NCI-H345 treated with DMSO at 0.1 percent for 48 hours (cell line): ENCODE results near the gene RGS19.
A peak's percentile ranks its signal among the peaks of the same experiment; 100 is the strongest.
"Not testable (repeated sequence)": the region's sequence is repeated elsewhere in the genome, so short reads cannot be mapped to it uniquely, and the experiment has no call there.

Experiments
- DNase-seq: peaks from one replicate; lab custom pipeline; 2025; ENCODE audit not compliant: unreplicated experiment; lab: John Stamatoyannopoulos, UW

Gene RGS19

GRCh38 chr20:64095455-64095854 lies 16.1 kb upstream of the RGS19 start:
- no peak for DNase-seq

- no peak for DNase-seq
These were observed 13.7 kb upstream of the RGS19 start for GRCh38 chr20:64093013-64093503.

- DNase-seq: no peak
These were observed 13.1 kb upstream of the RGS19 start for GRCh38 chr20:64092258-64093012.

- DNase-seq: no peak
These were observed 12.5 kb upstream of the RGS19 start for GRCh38 chr20:64091770-64092169.

GRCh38 chr20:64091340-64091739 lies 12.0 kb upstream of the RGS19 start:
- DNase-seq: no peak

GRCh38 chr20:64090165-64090564 lies 10.8 kb upstream of the RGS19 start:
- no peak for DNase-seq

- DNase-seq: not testable (repeated sequence)
These were observed 9.3 kb upstream of the RGS19 start for GRCh38 chr20:64088586-64088985.

GRCh38 chr20:64087226-64087825 lies 8.0 kb upstream of the RGS19 start:
- DNase-seq: not testable (repeated sequence)

- no peak for DNase-seq
These were observed 7.5 kb upstream of the RGS19 start for GRCh38 chr20:64086801-64087200.

GRCh38 chr20:64084685-64085152 lies 5.4 kb upstream of the RGS19 start:
- no peak for DNase-seq

- DNase-seq: no peak
These were observed 4.7 kb upstream of the RGS19 start, which contains the start of gene LKAAEAR1 for GRCh38 chr20:64083804-64084684. TSS of gene LKAAEAR1 (minus strand) at chr20:64084398. CDS start at chr20:64084219, 179 bp downstream.

- peak; percentile 87 for DNase-seq
These were observed 4.1 kb upstream of the RGS19 start for GRCh38 chr20:64083378-64083803.

GRCh38 chr20:64082820-64083377 lies 3.6 kb upstream of the RGS19 start:
- DNase-seq: no peak

GRCh38 chr20:64082126-64082731 lies 2.9 kb upstream of the RGS19 start:
- no peak for DNase-seq

GRCh38 chr20:64081624-64081964 lies 2.3 kb upstream of the RGS19 start:
- no peak for DNase-seq

GRCh38 chr20:64080813-64081623 lies 1.7 kb upstream of the RGS19 start:
- no peak for DNase-seq

- no peak for DNase-seq
These were observed 895 bp upstream of the RGS19 start, which contains the start of gene OPRL1 for GRCh38 chr20:64080013-64080812. TSS of gene OPRL1 (plus strand) at chr20:64080082. CDS start at chr20:64092721, 12,639 bp downstream.

GRCh38 chr20:64078934-64079272 lies 415 bp downstream of the RGS19 start:
- DNase-seq: no peak
